ENCODE data around the gene SERTAD2. TPM values are rescaled to one million over a fixed set of nuclear protein-coding genes. Genes with fewer than 3 reads are reported as not detected.

The SERTAD2 gene
- total RNA-seq, 2 experiments from 2014 or later: 50.5 to 54.1 TPM

DNA sequence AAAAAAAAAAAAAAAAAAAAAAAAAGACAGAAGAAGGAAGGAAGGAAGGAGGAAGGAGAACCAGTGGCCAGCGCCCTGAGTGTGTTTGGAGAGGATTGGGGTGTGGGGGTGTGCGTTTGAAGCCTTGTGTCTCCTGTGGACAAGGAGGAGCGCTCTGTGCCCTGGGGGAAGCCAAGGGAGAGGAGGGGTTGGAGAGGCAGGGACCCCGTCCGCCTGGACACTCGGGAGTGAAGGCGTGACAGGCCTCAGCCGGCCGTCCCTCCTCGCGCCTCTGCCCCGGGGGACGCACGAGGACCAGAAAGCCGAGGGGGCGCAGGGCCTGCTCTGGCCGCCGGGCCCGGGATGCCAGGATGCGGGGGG, 44.9 kb downstream of the SERTAD2 start:
- POLR2A ChIA-PET: interaction anchor here (1.1 to 5.4 kb wide), 7 partner anchors 36 to 142 kb away, joined by 3 to 61 read pairs (median 4); partner anchors contain the start of genes AFTPH and SERTAD2
- Histone ChIP-seq H3K4me1 (ENCODE audit: insufficient read depth, low read length) (peaks cover 41% of the 10 kb centered on the region), H3K4me3 (ENCODE audit: low read length) (peak overlapping the region; percentile 57), H3K36me3 (ENCODE audit: insufficient read depth, low read length) (no peaks in the 10 kb centered on the region), H3K27me3 (ENCODE audit: control insufficient read depth in 1 of 2, insufficient read depth in 2 of 2, low read length in 2 of 2) (no peaks in the 10 kb centered on the region), H3K27ac (ENCODE audit: low read depth in 1 of 2, low read length in 2 of 2) (no peak overlapping the region), H3K9me3 (ENCODE audit: control insufficient read depth in 1 of 2, insufficient read depth in 1 of 2, low read length in 2 of 2) (no peaks in the 10 kb centered on the region)
- ATAC-seq (ENCODE audit: poor library complexity): no peak
- Mint-ChIP-seq H3K27me3 (no peaks in the 10 kb centered on the region), H3K4me3 (peak overlapping the region; percentile 80), H3K4me1 (ENCODE audit: low read depth) (peaks cover 26% of the 10 kb centered on the region), H3K9me3 (no peaks in the 10 kb centered on the region), H3K27ac (no peak overlapping the region), H3K36me3 (ENCODE audit: low read depth) (no peaks in the 10 kb centered on the region)
- TF ChIP-seq, protein P1, sequence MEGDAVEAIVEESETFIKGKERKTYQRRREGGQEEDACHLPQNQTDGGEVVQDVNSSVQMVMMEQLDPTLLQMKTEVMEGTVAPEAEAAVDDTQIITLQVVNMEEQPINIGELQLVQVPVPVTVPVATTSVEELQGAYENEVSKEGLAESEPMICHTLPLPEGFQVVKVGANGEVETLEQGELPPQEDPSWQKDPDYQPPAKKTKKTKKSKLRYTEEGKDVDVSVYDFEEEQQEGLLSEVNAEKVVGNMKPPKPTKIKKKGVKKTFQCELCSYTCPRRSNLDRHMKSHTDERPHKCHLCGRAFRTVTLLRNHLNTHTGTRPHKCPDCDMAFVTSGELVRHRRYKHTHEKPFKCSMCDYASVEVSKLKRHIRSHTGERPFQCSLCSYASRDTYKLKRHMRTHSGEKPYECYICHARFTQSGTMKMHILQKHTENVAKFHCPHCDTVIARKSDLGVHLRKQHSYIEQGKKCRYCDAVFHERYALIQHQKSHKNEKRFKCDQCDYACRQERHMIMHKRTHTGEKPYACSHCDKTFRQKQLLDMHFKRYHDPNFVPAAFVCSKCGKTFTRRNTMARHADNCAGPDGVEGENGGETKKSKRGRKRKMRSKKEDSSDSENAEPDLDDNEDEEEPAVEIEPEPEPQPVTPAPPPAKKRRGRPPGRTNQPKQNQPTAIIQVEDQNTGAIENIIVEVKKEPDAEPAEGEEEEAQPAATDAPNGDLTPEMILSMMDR (IDR thresholded peaks at IDR 0.05): no peak
- peak in 1 of 14 experiments; percentile 4 for DNase-seq
- CTCF ChIA-PET: interaction anchor here (0.8 to 1.5 kb wide), 8 partner anchors 9 to 224 kb away, joined by 3 to 7 read pairs (median 3); no protein-coding TSS in a partner anchor
- intact Hi-C loops (cut with DNase I, micrococcal nuclease): loop anchor here in 1 of 2 experiments (5.0 kb wide), 1 partner anchor 38 kb away; no protein-coding TSS in a partner anchor

DNA sequence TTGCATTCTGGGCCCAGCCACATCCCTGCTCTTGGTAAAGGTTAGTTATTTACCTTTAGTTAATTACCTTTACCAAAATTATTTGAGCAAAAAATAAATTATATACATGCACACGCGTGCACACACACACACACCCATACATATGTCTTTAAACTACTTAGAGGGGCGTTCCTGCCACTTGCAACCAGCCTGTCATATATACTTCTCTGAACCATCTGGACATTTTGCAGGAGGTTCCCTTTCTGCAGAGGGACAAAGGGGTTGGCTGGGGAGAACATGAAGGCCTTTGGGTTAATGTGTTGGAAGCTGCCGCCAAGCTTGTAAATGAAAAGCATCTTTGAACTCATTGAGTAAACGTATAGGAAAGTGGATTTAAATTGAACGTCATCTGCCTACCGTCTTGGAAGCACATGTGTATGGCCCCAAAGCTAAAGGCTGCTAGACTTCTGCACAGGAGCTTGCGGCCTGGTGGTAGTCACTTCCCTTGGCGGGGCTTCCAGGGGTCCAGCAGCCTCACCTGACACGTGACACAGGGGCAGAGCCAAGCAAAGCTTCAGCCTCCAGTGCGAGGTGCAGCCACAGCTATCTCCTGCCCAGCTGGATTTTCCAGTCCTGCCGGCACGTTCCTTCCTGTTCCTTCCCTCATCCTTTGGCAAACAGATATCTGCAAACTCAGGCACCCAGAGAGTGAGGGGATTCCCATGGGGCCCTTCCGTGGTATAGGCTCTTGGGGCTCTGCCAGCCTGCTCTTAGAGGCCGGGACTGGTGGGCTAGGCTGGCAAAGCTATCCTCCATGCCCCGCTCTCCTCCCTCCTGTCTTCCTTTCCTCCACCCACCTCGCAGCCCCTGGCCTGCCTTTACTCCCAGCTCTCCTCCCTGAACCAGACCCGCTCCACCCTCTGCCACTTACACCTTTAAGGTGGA, 46.1 kb downstream of the SERTAD2 start:
- peaks cover 26% of the 10 kb centered on the region for H3K4me1 Mint-ChIP-seq (ENCODE audit: low read depth)
- ChIA-PET CTCF (interaction anchor here (1.3 to 3.7 kb wide), 2 partner anchors 39 to 46 kb away, joined by 7 to 16 read pairs; partner anchors contain the start of gene SERTAD2), POLR2A (interaction anchor here (0.8 to 5.4 kb wide), 17 partner anchors 7 to 522 kb away, joined by 3 to 61 read pairs (median 6); partner anchors contain the start of genes AFTPH, RAB1A and SERTAD2)
- TF ChIP-seq, protein P1 (IDR thresholded peaks at IDR 0.05): no peak
- H3K27me3 ChIP-seq (ENCODE audit: control insufficient read depth in 1 of 2, insufficient read depth in 2 of 2, low read length in 2 of 2): no peaks in the 10 kb centered on the region
- peak overlapping the region; percentile 67 for H3K27ac Mint-ChIP-seq
- H3K9me3 ChIP-seq (ENCODE audit: control insufficient read depth in 1 of 2, insufficient read depth in 1 of 2, low read length in 2 of 2): no peaks in the 10 kb centered on the region
- intact Hi-C loops (cut with DNase I, micrococcal nuclease): loop anchor here in 1 of 2 experiments (5.0 kb wide), 1 partner anchor 40 kb away; no protein-coding TSS in a partner anchor
- no peaks in the 10 kb centered on the region for H3K36me3 ChIP-seq (ENCODE audit: insufficient read depth, low read length)
- peak overlapping the region; percentile 80 for H3K4me3 Mint-ChIP-seq
- ATAC-seq (ENCODE audit: poor library complexity) (no peak), DNase-seq (peak in 2 of 14 experiments; percentile 13 to 16)
- no peak overlapping the region for H3K4me3 ChIP-seq (ENCODE audit: low read length)
- peaks cover 41% of the 10 kb centered on the region for H3K4me1 ChIP-seq (ENCODE audit: insufficient read depth, low read length)
- no peaks in the 10 kb centered on the region for H3K9me3 Mint-ChIP-seq
- H3K27me3 Mint-ChIP-seq: no peaks in the 10 kb centered on the region
- no peak overlapping the region for H3K27ac ChIP-seq (ENCODE audit: low read depth in 1 of 2, low read length in 2 of 2)
- no peaks in the 10 kb centered on the region for H3K36me3 Mint-ChIP-seq (ENCODE audit: low read depth)

DNA sequence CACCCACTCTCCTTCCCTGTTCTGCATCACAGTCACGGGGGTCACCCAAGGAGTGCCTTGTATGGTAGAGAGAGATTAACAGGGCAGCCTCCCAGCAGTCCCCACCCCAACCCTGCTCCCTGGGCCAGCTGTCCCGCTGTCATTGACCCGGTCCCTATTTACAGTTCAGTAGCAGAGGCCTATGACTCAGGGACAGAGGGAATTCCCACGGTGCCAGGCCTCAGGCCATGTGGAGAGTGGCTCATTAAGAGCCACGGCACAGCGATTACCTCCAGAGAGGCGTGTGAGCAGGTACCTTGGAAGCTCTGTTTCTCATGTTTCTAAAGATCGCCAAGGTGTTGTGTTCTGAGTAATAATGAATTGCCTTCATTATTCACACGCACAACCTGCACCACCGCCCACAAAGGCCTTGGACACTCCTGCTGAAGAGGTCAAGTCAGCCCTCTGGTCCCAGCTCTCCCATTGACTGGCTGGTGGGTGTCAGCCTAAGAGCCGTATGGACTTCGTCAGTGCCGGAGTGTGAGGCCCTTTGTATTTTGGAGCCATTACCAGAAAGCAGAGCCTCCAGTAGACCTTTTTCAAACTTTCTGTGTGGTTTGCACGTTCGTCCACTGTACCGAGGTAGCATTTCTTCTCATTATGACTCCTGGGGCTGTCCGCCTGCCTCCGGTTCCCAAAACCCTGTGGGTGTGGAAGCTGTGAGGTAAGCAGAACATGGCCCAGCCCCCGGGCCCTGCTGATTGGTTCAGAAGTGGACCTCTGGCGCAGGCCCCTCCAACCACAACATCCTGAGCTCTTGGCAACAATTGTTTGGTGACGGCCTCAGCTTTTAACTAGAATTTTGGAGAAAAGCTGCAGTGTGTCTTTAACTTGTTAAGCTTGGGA, 47.0 kb downstream of the SERTAD2 start:
- ChIA-PET POLR2A (interaction anchor here (1.0 to 5.4 kb wide), 16 partner anchors 8 to 523 kb away, joined by 3 to 61 read pairs (median 6); partner anchors contain the start of genes AFTPH, RAB1A and SERTAD2), CTCF (interaction anchor here (1.3 to 3.7 kb wide), 2 partner anchors 40 to 47 kb away, joined by 7 to 16 read pairs; partner anchors contain the start of gene SERTAD2)
- Histone ChIP-seq H3K4me3 (ENCODE audit: low read length) (peak overlapping the region; percentile 49), H3K27me3 (ENCODE audit: control insufficient read depth in 1 of 2, insufficient read depth in 2 of 2, low read length in 2 of 2) (no peaks in the 10 kb centered on the region), H3K36me3 (ENCODE audit: insufficient read depth, low read length) (no peaks in the 10 kb centered on the region), H3K9me3 (ENCODE audit: control insufficient read depth in 1 of 2, insufficient read depth in 1 of 2, low read length in 2 of 2) (no peaks in the 10 kb centered on the region), H3K4me1 (ENCODE audit: insufficient read depth, low read length) (peaks cover 41% of the 10 kb centered on the region), H3K27ac (ENCODE audit: low read depth in 1 of 2, low read length in 2 of 2) (peak overlapping the region in 1 of 2 donors; percentile 35)
- Mint-ChIP-seq H3K9me3 (no peaks in the 10 kb centered on the region), H3K36me3 (ENCODE audit: low read depth) (no peaks in the 10 kb centered on the region), H3K4me3 (peak overlapping the region; percentile 80), H3K4me1 (ENCODE audit: low read depth) (peaks cover 26% of the 10 kb centered on the region), H3K27me3 (no peaks in the 10 kb centered on the region), H3K27ac (peak overlapping the region; percentile 67)
- intact Hi-C loops (cut with DNase I, micrococcal nuclease): loop anchor here in 1 of 2 experiments (5.0 kb wide), 1 partner anchor 41 kb away; no protein-coding TSS in a partner anchor
- DNase-seq (peak; percentile 68 to 97 (median 77)), ATAC-seq (ENCODE audit: poor library complexity) (peak; percentile 93)
- TF ChIP-seq, protein P1 (IDR thresholded peaks at IDR 0.05): no peak
